KOPT-K1 (cell line): ENCODE results near the gene WDTC1.
A peak's percentile ranks its signal among the peaks of the same experiment; 100 is the strongest.

ENCODE experiments used
- H3K27ac ChIP-seq: fragments of 200-600 bp; sonication (generic); 2 replicates; pipeline ENCODE4 v1.5.1; 2016; ENCODE audit warnings: antibody characterized with exemption, mild to moderate bottlenecking, low read depth, low read length; ENCODE audit not compliant: poor library complexity, severe bottlenecking
- H3K36me3 ChIP-seq: fragments of 200-600 bp; sonication (generic); 2 replicates; pipeline ENCODE4 v1.5.1; 2017; ENCODE audit warnings: antibody characterized with exemption, mild to moderate bottlenecking, low read length, moderate library complexity; ENCODE audit not compliant: insufficient read depth
- H3K9me3 ChIP-seq: fragments of 200-600 bp; sonication (generic); 2 replicates; pipeline ENCODE4 v1.5.1; 2017; ENCODE audit warnings: antibody characterized with exemption, low read length, mild to moderate bottlenecking; ENCODE audit not compliant: insufficient read depth, poor library complexity, severe bottlenecking

The WDTC1 gene

GRCh38 chr1:27346357-27346756, 111.9 kb downstream of the WDTC1 start:
- Histone ChIP-seq H3K36me3 (peaks cover 15% of the 10 kb centered on the region; the same call in 1 of the 2 replicates), H3K27ac (no peak overlapping the region), H3K9me3 (no peaks in the 10 kb centered on the region)

GRCh38 chr1:27346991-27347624, 112.7 kb downstream of the WDTC1 start:
- H3K36me3 ChIP-seq, result peaks cover 15% of the 10 kb centered on the region; the same call in 1 of the 2 replicates

GRCh38 chr1:27348861-27349783, 114.7 kb downstream of the WDTC1 start:
- Histone ChIP-seq H3K9me3 (no peaks in the 10 kb centered on the region), H3K36me3 (peaks cover 21% of the 10 kb centered on the region; the same call in 1 of the 2 replicates), H3K27ac (no peak overlapping the region)

More at GRCh38 chr1:27346991-27347624, 112.7 kb downstream of the WDTC1 start:
- Histone ChIP-seq H3K9me3 (no peaks in the 10 kb centered on the region), H3K27ac (no peak overlapping the region)

- no peaks in the 10 kb centered on the region for H3K9me3 ChIP-seq
- peaks cover 20% of the 10 kb centered on the region; the same call in 1 of the 2 replicates for H3K36me3 ChIP-seq
- no peak overlapping the region for H3K27ac ChIP-seq
Measured at GRCh38 chr1:27349784-27350662, 115.6 kb downstream of the WDTC1 start.

GRCh38 chr1:27350663-27351540, 116.5 kb downstream of the WDTC1 start:
- Histone ChIP-seq H3K9me3 (no peaks in the 10 kb centered on the region), H3K36me3 (peaks cover 11% of the 10 kb centered on the region; the same call in 1 of the 2 replicates), H3K27ac (no peak overlapping the region)

- no peaks in the 10 kb centered on the region for H3K9me3 ChIP-seq
- H3K36me3 ChIP-seq, result peaks cover 6% of the 10 kb centered on the region; the same call in 1 of the 2 replicates
- H3K27ac ChIP-seq, result no peak overlapping the region
Measured at GRCh38 chr1:27351541-27352107, 117.2 kb downstream of the WDTC1 start.

GRCh38 chr1:27353166-27353565, 118.7 kb downstream of the WDTC1 start:
- no peak overlapping the region for H3K27ac ChIP-seq
- H3K36me3 ChIP-seq, result peaks cover 6% of the 10 kb centered on the region; the same call in 1 of the 2 replicates
- H3K9me3 ChIP-seq, result no peaks in the 10 kb centered on the region

GRCh38 chr1:27353629-27354028, 119.2 kb downstream of the WDTC1 start:
- no peaks in the 10 kb centered on the region for H3K9me3 ChIP-seq
- no peak overlapping the region for H3K27ac ChIP-seq
- H3K36me3 ChIP-seq, result peaks cover 6% of the 10 kb centered on the region; the same call in 1 of the 2 replicates

- Histone ChIP-seq H3K36me3 (peaks cover 6% of the 10 kb centered on the region; the same call in 1 of the 2 replicates), H3K27ac (no peak overlapping the region), H3K9me3 (no peaks in the 10 kb centered on the region)
Measured at GRCh38 chr1:27355683-27356082, 121.3 kb downstream of the WDTC1 start.

- Histone ChIP-seq H3K9me3 (no peaks in the 10 kb centered on the region), H3K36me3 (peaks cover 6% of the 10 kb centered on the region; the same call in 1 of the 2 replicates), H3K27ac (no peak overlapping the region)
Measured at GRCh38 chr1:27356277-27356618, 121.8 kb downstream of the WDTC1 start.

GRCh38 chr1:27356619-27357280, 122.3 kb downstream of the WDTC1 start:
- Histone ChIP-seq H3K27ac (no peak overlapping the region), H3K9me3 (no peaks in the 10 kb centered on the region), H3K36me3 (peaks cover 6% of the 10 kb centered on the region; the same call in 1 of the 2 replicates)

- Histone ChIP-seq H3K9me3 (no peaks in the 10 kb centered on the region), H3K27ac (peak overlapping the region; percentile 11), H3K36me3 (peaks cover 6% of the 10 kb centered on the region; the same call in 1 of the 2 replicates)
Measured at GRCh38 chr1:27357281-27358037, 123.0 kb downstream of the WDTC1 start.
